Dermis blood vessel endothelial cell (primary cell): ENCODE data around the gene MIOX. TPM values are rescaled to one million over a fixed set of nuclear protein-coding genes. Genes with fewer than 3 reads are reported as not detected.
A peak's percentile ranks its signal among the peaks of the same experiment; 100 is the strongest.

ENCODE experiments used
- DNase-seq: peaks from one replicate; pipeline ENCODE4 v3.0.0; 2010
- total RNA-seq: library from RNA; depleted of rRNA; stranded (reverse); fragments of >200 nt; gene quantifications from 2 replicates; pipeline ENCODE4 v1.2.3, GENCODE V29; 2014

Gene MIOX
- total RNA-seq, 1 donor from 2014 or later, result not detected

- DNase-seq, result peak; percentile 23
Observed at GRCh38 chr22:50490531-50491308, 4.1 kb downstream of the MIOX start.

DNA sequence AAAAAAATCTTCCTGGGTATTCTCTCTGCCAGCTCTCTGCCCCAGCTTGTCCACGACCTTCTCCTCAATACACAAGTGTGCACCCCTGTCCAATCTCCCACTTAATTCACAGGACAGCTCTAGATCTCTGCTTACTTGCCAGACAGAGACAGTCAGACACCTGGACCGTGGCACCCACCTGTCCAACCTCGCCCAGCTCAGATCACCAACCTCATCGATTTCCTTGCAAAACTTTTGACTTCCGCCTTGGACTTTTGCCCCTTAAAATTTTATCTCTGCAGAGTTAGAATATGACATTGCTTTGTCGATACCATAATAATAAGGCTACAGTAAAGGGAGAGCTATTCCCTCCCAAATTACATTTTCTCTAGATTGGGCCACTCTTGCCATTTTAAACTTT is 10.4 kb downstream of the MIOX start:
- DNase-seq, result no peak

- DNase-seq, result peak; percentile 83
Observed at GRCh38 chr22:50498322-50498890, 11.7 kb downstream of the MIOX start.

DNA sequence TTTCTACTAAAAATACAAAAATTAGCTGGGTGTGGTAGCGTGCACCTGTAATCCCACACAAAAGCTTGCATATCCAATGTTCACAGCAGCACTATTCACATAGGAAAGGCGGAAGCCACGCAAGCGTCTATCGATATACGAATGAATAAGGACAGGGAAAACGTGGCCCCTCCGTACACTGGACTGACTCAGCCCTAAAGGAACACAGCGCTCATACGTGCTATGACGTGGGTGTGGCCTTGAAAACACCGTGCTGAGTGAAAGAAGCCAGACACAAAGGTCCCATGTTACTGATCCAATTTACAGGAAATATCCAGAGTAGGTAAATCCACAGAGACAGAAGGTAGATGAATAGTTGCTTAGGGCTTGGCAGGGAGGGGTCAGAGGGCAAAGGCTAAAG is 13.8 kb downstream of the MIOX start:
- DNase-seq, result no peak

GRCh38 chr22:50502096-50502495 is 15.4 kb downstream of the MIOX start:
- DNase-seq, result no peak

GRCh38 chr22:50502628-50503474 is 16.2 kb downstream of the MIOX start:
- no peak for DNase-seq

- DNase-seq, result no peak
Observed at GRCh38 chr22:50503475-50504145, 17.0 kb downstream of the MIOX start.

- DNase-seq, result no peak
Observed at GRCh38 chr22:50504369-50505211, 17.9 kb downstream of the MIOX start.

- no peak for DNase-seq
Observed at GRCh38 chr22:50505276-50505775, 18.7 kb downstream of the MIOX start.

DNA sequence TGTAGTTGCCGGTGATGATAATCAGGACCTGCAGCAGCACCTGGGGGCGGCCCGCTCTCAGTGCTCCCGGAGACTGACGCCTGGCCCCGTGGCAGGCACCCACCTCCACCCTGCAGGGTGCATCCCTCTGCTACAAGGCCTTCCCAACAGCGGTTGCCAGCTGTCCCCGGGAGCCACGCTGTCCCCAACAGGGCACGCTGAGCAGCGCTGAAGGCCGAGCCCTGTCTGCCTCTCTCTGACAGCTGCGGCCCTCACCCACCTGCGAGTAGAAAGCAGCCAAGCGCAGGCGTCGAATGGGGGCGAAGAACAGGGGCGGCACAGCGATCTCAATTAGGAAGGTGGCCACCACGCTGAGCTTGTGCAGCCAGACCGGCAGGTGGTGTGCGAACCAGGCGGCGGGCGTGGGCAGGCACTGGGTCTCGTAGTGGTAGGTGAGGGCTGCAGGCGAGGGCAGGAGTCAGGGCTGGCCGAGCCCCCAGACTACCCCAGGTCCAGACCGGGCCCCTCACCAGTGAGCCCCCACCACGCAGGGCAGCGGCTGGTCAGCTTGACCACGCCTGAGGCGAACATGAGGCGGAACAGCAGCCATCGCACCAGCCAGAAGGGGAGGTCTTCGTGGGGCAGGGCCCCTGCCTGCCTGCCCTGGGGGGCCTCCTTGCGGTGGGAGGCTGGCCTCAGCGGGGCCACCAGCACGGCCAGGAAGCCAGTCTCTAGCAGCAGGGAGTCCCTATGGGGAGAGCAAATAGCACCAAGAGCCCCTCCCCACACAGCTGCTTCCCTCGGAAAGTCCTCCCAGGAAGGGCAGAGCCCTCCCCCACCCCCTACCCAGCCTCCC is 19.3 kb downstream of the MIOX start:
- no peak for DNase-seq

GRCh38 chr22:50506611-50507420 is 20.2 kb downstream of the MIOX start:
- peak; percentile 28 for DNase-seq

GRCh38 chr22:50507421-50507990 is 20.8 kb downstream of the MIOX start, which contains the start of gene LMF2:
Gene LMF2, minus strand, starts transcription at chr22:50507702. Its CDS starts 27 bp downstream, at chr22:50507675.
- no peak for DNase-seq

DNA sequence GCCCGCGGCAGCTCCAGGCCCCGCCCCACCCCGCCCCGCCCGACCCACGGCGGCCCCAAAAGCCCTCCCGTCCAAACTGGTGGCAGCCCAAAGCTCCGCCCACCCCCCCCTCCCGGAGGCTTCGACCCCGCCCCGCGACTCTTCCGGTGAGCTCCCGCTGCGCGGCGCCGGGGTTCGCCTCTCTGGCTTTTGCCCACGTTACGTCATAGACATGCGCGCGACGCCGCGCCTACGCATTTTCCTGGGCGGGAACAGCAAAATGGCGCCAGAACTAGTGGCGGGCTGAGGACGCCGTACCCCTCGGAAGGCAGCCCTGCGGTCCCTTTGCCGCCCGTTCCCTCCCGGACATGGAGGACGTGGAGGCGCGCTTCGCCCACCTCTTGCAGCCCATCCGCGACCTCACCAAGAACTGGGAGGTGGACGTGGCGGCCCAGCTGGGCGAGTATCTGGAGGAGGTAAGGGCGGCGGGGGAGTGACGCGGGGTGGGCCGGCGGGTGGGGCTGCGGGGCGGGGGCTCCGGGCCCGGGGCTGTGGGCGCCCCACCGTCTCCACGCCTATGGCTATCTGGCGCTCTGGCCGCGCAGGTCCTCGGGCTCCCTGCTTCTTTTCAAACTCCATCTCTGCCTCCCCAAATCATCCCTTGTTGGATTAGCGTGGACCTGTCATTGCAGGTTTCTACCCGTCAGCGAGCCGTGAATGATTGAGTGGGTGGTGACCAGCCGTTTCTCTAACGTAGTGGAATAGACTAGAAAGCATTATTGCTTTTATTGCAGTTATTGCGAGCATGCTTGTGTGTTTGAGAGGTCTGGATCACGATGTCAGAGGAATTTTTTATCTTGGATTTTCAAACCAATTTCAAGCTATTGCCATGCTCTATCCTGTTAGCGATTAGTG is 21.6 kb downstream of the MIOX start, which contains the start of gene NCAPH2:
Gene NCAPH2 (plus strand): TSS at position 234 of the 894 bp plus-strand sequence. CDS start 114 bp downstream, at position 348.
- peak; percentile 98 for DNase-seq

GRCh38 chr22:50508897-50509296 is 22.2 kb downstream of the MIOX start:
- no peak for DNase-seq

GRCh38 chr22:50513175-50513574 is 26.5 kb downstream of the MIOX start:
- DNase-seq, result no peak

DNA sequence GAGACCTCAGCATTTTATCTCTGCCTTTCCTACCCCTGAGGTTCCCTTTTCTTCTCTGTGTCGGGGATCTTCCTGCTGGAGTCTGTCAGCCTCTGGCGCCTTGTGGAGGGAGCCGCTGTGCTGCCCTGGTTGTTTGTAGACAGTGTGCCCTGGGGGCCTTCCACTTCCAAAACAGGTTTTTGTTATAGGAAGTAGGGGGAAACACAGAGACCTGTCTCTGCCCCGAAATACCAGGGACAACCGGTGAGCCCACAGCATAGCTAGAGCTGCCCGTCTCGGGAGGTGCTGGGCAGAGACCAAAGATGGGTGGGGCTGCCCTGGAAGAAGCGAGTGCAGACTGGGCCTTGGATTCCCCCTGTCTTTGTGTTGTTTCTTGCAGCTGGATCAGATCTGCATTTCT is 29.4 kb downstream of the MIOX start:
- DNase-seq, result no peak

DNA sequence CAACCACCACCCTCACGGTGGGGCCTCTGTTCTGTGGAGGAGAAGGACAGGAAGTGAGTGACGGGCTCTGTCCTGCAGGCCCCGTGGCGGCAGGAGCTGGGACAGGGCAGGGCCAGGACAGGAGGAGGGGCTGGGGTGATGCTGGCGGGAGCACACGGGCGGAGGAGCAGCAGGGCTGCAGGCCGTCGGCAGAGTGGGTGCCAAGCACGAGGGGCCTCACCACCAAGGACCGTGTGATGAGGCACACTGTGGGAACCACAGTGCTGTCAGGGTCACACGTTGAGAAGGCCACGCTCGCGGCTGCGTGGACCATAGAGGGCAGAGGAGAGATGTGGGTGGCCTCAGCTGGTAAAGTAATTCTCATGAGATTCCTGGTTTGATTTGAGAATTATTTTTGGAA is 30.2 kb downstream of the MIOX start:
- no peak for DNase-seq
